ENCODE measurements around the gene ATP1A3.

DNA sequence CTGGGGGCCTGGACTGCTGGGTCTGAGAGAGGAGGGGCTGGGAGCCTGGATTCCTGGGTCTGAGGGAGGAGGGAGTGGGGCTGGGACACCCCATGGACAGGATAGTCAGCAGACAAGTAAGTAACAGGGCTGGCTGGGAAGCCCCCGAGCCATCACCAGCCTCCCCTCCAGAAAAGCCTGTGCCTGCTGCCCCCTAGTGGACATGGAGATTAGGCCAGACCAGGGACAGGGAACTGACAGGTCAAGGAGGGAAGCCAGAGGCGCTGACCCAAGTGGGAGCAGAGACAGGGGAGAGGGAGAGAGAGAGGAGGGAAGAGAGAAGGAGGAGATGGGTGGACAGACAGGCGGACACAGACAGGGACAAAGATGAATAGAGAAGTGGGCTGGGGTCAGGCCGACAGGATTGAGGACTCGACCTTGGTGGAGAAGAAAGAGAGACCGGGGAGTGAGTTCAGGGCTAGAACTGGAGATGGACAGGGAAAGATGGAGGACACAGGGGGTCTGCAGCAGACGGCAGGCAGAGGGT is 59.1 kb downstream of the ATP1A3 start:
- TF ChIP-seq ZNF274 (IDR thresholded peaks at IDR 0.05; ENCODE audit: low read depth, low read length) (no peak), YY1 (IDR thresholded peaks at IDR 0.05; ENCODE audit: insufficient read depth, insufficient read length) (no peak)
